Measurements from ENCODE around the gene FNDC3A. TPM values are rescaled to one million over a fixed set of nuclear protein-coding genes. Genes with fewer than 3 reads are reported as not detected.

The FNDC3A gene
- total RNA-seq, 1 experiment from 2014 or later, result 24.3 TPM

DNA sequence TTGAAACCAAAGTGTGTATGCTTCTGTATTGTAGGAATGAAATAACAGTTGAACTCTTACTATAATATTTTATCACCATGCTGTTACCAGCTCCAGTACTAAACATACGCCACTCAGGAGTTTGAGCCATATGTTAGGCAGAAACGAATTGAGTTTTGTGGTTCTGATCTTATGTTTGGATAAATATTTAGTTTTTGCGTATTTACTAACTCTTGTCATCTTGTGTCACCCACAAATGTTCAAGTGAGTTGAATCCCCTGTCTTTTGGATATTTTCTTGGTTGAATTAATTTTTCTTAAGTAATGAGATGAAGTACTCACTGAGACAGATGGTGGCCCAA lies 1.5 kb downstream of the FNDC3A start:
- CTCF ChIA-PET, result no interaction called here
- in situ Hi-C loops (cut with HindIII; ENCODE audit: low pct_unique_long_range_greater_than_20kb, low sequenced_read_pairs) (no loop called here), intact Hi-C loops (cut with micrococcal nuclease; ENCODE audit: unreplicated experiment) (no loop called here)
- ATAC-seq (no peak), DNase-seq (ENCODE audit: low read depth, low spot score) (no peak)
- H3K4me1 ChIP-seq (ENCODE audit: control insufficient read depth, insufficient read depth, low read length), result peaks cover 19% of the 10 kb centered on the region
- H3K9me3 ChIP-seq (ENCODE audit: control insufficient read depth, insufficient read depth, low read depth, low read length), result peaks cover 8% of the 10 kb centered on the region; the same call in 1 of the 2 replicates
- TF ChIP-seq, protein P1, sequence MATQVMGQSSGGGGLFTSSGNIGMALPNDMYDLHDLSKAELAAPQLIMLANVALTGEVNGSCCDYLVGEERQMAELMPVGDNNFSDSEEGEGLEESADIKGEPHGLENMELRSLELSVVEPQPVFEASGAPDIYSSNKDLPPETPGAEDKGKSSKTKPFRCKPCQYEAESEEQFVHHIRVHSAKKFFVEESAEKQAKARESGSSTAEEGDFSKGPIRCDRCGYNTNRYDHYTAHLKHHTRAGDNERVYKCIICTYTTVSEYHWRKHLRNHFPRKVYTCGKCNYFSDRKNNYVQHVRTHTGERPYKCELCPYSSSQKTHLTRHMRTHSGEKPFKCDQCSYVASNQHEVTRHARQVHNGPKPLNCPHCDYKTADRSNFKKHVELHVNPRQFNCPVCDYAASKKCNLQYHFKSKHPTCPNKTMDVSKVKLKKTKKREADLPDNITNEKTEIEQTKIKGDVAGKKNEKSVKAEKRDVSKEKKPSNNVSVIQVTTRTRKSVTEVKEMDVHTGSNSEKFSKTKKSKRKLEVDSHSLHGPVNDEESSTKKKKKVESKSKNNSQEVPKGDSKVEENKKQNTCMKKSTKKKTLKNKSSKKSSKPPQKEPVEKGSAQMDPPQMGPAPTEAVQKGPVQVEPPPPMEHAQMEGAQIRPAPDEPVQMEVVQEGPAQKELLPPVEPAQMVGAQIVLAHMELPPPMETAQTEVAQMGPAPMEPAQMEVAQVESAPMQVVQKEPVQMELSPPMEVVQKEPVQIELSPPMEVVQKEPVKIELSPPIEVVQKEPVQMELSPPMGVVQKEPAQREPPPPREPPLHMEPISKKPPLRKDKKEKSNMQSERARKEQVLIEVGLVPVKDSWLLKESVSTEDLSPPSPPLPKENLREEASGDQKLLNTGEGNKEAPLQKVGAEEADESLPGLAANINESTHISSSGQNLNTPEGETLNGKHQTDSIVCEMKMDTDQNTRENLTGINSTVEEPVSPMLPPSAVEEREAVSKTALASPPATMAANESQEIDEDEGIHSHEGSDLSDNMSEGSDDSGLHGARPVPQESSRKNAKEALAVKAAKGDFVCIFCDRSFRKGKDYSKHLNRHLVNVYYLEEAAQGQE (IDR thresholded peaks at IDR 0.05; ENCODE audit: insufficient read depth in 1 of 2, low read depth in 2 of 2, low read length in 1 of 2), result no peak
- TF ChIP-seq POLR2AphosphoS5 (IDR thresholded peaks at IDR 0.05; ENCODE audit: low read depth, low read length) (no peak), TCF7L2 (IDR thresholded peaks at IDR 0.05; ENCODE audit: low read depth, low read length) (no peak), SIN3A (IDR thresholded peaks at IDR 0.05; ENCODE audit: borderline replicate concordance, insufficient read depth, low read depth, low read length) (no peak)
- TF ChIP-seq, protein P2, sequence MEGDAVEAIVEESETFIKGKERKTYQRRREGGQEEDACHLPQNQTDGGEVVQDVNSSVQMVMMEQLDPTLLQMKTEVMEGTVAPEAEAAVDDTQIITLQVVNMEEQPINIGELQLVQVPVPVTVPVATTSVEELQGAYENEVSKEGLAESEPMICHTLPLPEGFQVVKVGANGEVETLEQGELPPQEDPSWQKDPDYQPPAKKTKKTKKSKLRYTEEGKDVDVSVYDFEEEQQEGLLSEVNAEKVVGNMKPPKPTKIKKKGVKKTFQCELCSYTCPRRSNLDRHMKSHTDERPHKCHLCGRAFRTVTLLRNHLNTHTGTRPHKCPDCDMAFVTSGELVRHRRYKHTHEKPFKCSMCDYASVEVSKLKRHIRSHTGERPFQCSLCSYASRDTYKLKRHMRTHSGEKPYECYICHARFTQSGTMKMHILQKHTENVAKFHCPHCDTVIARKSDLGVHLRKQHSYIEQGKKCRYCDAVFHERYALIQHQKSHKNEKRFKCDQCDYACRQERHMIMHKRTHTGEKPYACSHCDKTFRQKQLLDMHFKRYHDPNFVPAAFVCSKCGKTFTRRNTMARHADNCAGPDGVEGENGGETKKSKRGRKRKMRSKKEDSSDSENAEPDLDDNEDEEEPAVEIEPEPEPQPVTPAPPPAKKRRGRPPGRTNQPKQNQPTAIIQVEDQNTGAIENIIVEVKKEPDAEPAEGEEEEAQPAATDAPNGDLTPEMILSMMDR (IDR thresholded peaks at IDR 0.05), result no peak
- BruUV-seq (replicated peaks), result TSS peak; percentile 79
- H3K4me3 ChIP-seq (ENCODE audit: low read depth in 2 of 2, low read length in 2 of 2), result peak overlapping the region; percentile 84 to 88
- H3K36me3 ChIP-seq (ENCODE audit: control insufficient read depth, insufficient read depth, low read length), result no peaks in the 10 kb centered on the region
- peak overlapping the region; percentile 89 for H3K27ac ChIP-seq (ENCODE audit: low read length)
- H3K27me3 ChIP-seq (ENCODE audit: control insufficient read depth, insufficient read depth, low read length), result no peaks in the 10 kb centered on the region
- POLR2A ChIA-PET, result no interaction called here

- in situ Hi-C loops (cut with HindIII; ENCODE audit: low pct_unique_long_range_greater_than_20kb, low sequenced_read_pairs) (no loop called here), intact Hi-C loops (cut with micrococcal nuclease; ENCODE audit: unreplicated experiment) (no loop called here)
- peak overlapping the region; percentile 89; the same call in 1 of the 2 replicates for H3K27ac ChIP-seq (ENCODE audit: low read length)
- no peaks in the 10 kb centered on the region for H3K36me3 ChIP-seq (ENCODE audit: control insufficient read depth, insufficient read depth, low read length)
- peak overlapping the region; percentile 84 to 88 for H3K4me3 ChIP-seq (ENCODE audit: low read depth in 2 of 2, low read length in 2 of 2)
- ChIA-PET POLR2A (no interaction called here), CTCF (no interaction called here)
- TF ChIP-seq, protein P1 (IDR thresholded peaks at IDR 0.05; ENCODE audit: insufficient read depth in 1 of 2, low read depth in 2 of 2, low read length in 1 of 2), result no peak
- TF ChIP-seq, protein P2 (IDR thresholded peaks at IDR 0.05), result no peak
- BruUV-seq (replicated peaks), result no TSS peak
- ATAC-seq (no peak), DNase-seq (ENCODE audit: low read depth, low spot score) (no peak)
- no peaks in the 10 kb centered on the region for H3K27me3 ChIP-seq (ENCODE audit: control insufficient read depth, insufficient read depth, low read length)
- peaks cover 19% of the 10 kb centered on the region for H3K4me1 ChIP-seq (ENCODE audit: control insufficient read depth, insufficient read depth, low read length)
- peaks cover 8% of the 10 kb centered on the region; the same call in 1 of the 2 replicates for H3K9me3 ChIP-seq (ENCODE audit: control insufficient read depth, insufficient read depth, low read depth, low read length)
These were observed 2.3 kb downstream of the FNDC3A start for GRCh38 chr13:48977973-48978372.
